Lung (tissue), 12 donors: ENCODE measurements around the gene TADA2A. TPM values are rescaled to one million over a fixed set of nuclear protein-coding genes. Genes with fewer than 3 reads are reported as not detected.

ENCODE experiments used
- ATAC-seq: fragments of 200-7000 bp; cut with Tn5 transposase; one replicate; pipeline ENCODE4 v1.9.1; 2020; ENCODE audit warnings: moderate number of reproducible peaks; ENCODE audit not compliant: insufficient read depth, low FRiP score
- DNase-seq, 3 donors: peaks; one replicate each; pipeline ENCODE4 v3.0.0-alpha.2; 2013 to 2017
- H3K27ac ChIP-seq, 2 donors: one replicate each; pipeline ENCODE4 v1.5.1; 2013; ENCODE audit warnings: mild to moderate bottlenecking in 2 of 2, moderate library complexity in 2 of 2, control low read depth in 1 of 2, inconsistent platforms in 1 of 2, low read depth in 1 of 2, low read length in 1 of 2
- H3K27me3 ChIP-seq, 3 donors: one replicate each; pipeline ENCODE4 v1.5.1; 2013; ENCODE audit warnings: low read length in 2 of 3; ENCODE audit not compliant: control insufficient read depth in 3 of 3, insufficient read depth in 3 of 3
- H3K36me3 ChIP-seq, 4 donors: one replicate each; pipeline ENCODE4 v1.5.1; 2013; ENCODE audit warnings: low read length in 4 of 4, mild to moderate bottlenecking in 1 of 4, moderate library complexity in 1 of 4; ENCODE audit not compliant: control insufficient read depth in 4 of 4, insufficient read depth in 4 of 4
- H3K4me1 ChIP-seq, 5 donors: one replicate each; pipeline ENCODE4 v1.5.1; 2013; ENCODE audit warnings: low read length in 5 of 5, mild to moderate bottlenecking in 2 of 5, moderate library complexity in 1 of 5; ENCODE audit not compliant: control insufficient read depth in 5 of 5, insufficient read depth in 5 of 5
- H3K4me3 ChIP-seq: one replicate; pipeline ENCODE4 v1.5.1; 2013; ENCODE audit warnings: mild to moderate bottlenecking, control low read depth, moderate library complexity
- H3K9ac ChIP-seq, 2 donors: one replicate each; pipeline ENCODE4 v1.5.1; 2013; ENCODE audit warnings: low read length in 2 of 2, control low read depth in 1 of 2; ENCODE audit not compliant: insufficient read depth in 1 of 2
- H3K9me3 ChIP-seq, 4 donors: one replicate each; pipeline ENCODE4 v1.5.1; 2013; ENCODE audit warnings: low read length in 3 of 4, mild to moderate bottlenecking in 1 of 4, moderate library complexity in 1 of 4; ENCODE audit not compliant: control insufficient read depth in 4 of 4, insufficient read depth in 3 of 4
- CTCF ChIP-seq: IDR thresholded peaks from 2 replicates; pipeline ENCODE4 v1.5.1; 2012; ENCODE audit warnings: mild to moderate bottlenecking; ENCODE audit errors: control extremely low read depth, extremely low read depth
- WGBS, 2 donors: extraction: QIAGEN DNeasy Blood & Tissue Kit; methylation state at CpG; one replicate each; pipeline ENCODE4 v1.1.7; 2013; 5-methylcytosine and 5-hydroxymethylcytosine counted together
- polyA plus RNA-seq, 2 donors: library from polyadenylated mRNA; stranded (reverse); fragments of 200-250 nt; gene quantifications; one replicate each; pipeline ENCODE4 v1.2.1, GENCODE V29; 2013
- total RNA-seq, 2 donors: library from RNA; depleted of rRNA in 1 of 2; stranded (reverse); fragments of >200 nt in 1 of 2; gene quantifications; one replicate each; pipeline ENCODE4 v1.2.1, GENCODE V29; 2014 to 2021
- donor health status: control.
- donor health status: control.
- donor health status: Bipolar disorder and iron deficiency.
- donor health status: healthy.
- donor health status: DM: yes; HTN: yes; CAD: no.

Gene TADA2A
- total and polyA plus RNA-seq, 4 donors: 7.4 to 28.6 (median 16.9) TPM

GRCh38 chr17:37359682-37360188 is 47.0 kb upstream of the TADA2A start:
- WGBS, 2 donors: 8 to 10% methylated on average over 18 of the region's 18 CpGs
- Histone ChIP-seq H3K27ac (peak overlapping the region; percentile 94), H3K36me3 (no peaks in the 10 kb centered on the region), H3K9me3 (no peaks in the 10 kb centered on the region), H3K9ac (peak overlapping the region; percentile 39 to 87), H3K27me3 (no peaks in the 10 kb centered on the region), H3K4me3 (peak overlapping the region; percentile 59), H3K4me1 (peaks cover 4 to 21% (median 9%) of the 10 kb centered on the region in 5 donors)
- no peak for TF ChIP-seq CTCF
- no peak for ATAC-seq
- no peak for DNase-seq

GRCh38 chr17:37360632-37361031 is 46.1 kb upstream of the TADA2A start:
- ATAC-seq (no peak), DNase-seq (no peak)
- no peak overlapping the region for H3K4me3 ChIP-seq
- H3K27ac ChIP-seq: peak overlapping the region in 1 of 2 donors; percentile 69
- no peak for TF ChIP-seq CTCF
- H3K36me3 ChIP-seq: no peaks in the 10 kb centered on the region
- H3K4me1 ChIP-seq: peaks cover 4 to 21% (median 9%) of the 10 kb centered on the region in 5 donors
- H3K9me3 ChIP-seq: no peaks in the 10 kb centered on the region
- WGBS, 2 donors: 56 to 61% methylated on average over 3 of the region's 3 CpGs
- H3K27me3 ChIP-seq: no peaks in the 10 kb centered on the region
- no peak overlapping the region for H3K9ac ChIP-seq

GRCh38 chr17:37361543-37361942 is 45.1 kb upstream of the TADA2A start:
- ATAC-seq: no peak
- TF ChIP-seq CTCF: no peak
- WGBS, 2 donors: 64 to 74% methylated on average over 4 of the region's 4 CpGs

GRCh38 chr17:37365589-37365988 is 41.1 kb upstream of the TADA2A start:
- ATAC-seq (no peak), DNase-seq (no peak)
- Histone ChIP-seq H3K27me3 (no peaks in the 10 kb centered on the region), H3K4me1 (peaks cover 0 to under 1% (median 0%) of the 10 kb centered on the region in 5 donors), H3K4me3 (no peak overlapping the region), H3K27ac (no peak overlapping the region), H3K9ac (no peak overlapping the region), H3K9me3 (no peaks in the 10 kb centered on the region), H3K36me3 (no peaks in the 10 kb centered on the region)
- WGBS, 2 donors: 38 to 46% methylated on average over 1 of the region's 1 CpG
- TF ChIP-seq CTCF: no peak

More at GRCh38 chr17:37361543-37361942, 45.1 kb upstream of the TADA2A start:
- Histone ChIP-seq H3K27ac (no peak overlapping the region), H3K9me3 (no peaks in the 10 kb centered on the region), H3K36me3 (no peaks in the 10 kb centered on the region), H3K4me3 (no peak overlapping the region), H3K9ac (no peak overlapping the region), H3K27me3 (no peaks in the 10 kb centered on the region), H3K4me1 (peaks cover 4 to 21% (median 9%) of the 10 kb centered on the region in 5 donors)
- DNase-seq: no peak
